GM19193 (cell line): ENCODE data around the gene ILKAP.

Experiments used
- POLR2A ChIP-seq: IDR thresholded peaks from 4 replicates; pipeline ENCODE4 v1.6.1; 2011; ENCODE audit not compliant: insufficient read depth, insufficient read length; ENCODE audit errors: extremely low read depth

Gene ILKAP

GRCh38 chr2:238125127-238125885 lies 78.2 kb downstream of the ILKAP start:
- no peak for TF ChIP-seq POLR2A

- no peak for TF ChIP-seq POLR2A
Measured at GRCh38 chr2:238124488-238125126, 78.9 kb downstream of the ILKAP start.

GRCh38 chr2:238123991-238124470 lies 79.5 kb downstream of the ILKAP start:
- no peak for TF ChIP-seq POLR2A

- TF ChIP-seq POLR2A: no peak
Measured at GRCh38 chr2:238123218-238123971, 80.1 kb downstream of the ILKAP start.

DNA sequence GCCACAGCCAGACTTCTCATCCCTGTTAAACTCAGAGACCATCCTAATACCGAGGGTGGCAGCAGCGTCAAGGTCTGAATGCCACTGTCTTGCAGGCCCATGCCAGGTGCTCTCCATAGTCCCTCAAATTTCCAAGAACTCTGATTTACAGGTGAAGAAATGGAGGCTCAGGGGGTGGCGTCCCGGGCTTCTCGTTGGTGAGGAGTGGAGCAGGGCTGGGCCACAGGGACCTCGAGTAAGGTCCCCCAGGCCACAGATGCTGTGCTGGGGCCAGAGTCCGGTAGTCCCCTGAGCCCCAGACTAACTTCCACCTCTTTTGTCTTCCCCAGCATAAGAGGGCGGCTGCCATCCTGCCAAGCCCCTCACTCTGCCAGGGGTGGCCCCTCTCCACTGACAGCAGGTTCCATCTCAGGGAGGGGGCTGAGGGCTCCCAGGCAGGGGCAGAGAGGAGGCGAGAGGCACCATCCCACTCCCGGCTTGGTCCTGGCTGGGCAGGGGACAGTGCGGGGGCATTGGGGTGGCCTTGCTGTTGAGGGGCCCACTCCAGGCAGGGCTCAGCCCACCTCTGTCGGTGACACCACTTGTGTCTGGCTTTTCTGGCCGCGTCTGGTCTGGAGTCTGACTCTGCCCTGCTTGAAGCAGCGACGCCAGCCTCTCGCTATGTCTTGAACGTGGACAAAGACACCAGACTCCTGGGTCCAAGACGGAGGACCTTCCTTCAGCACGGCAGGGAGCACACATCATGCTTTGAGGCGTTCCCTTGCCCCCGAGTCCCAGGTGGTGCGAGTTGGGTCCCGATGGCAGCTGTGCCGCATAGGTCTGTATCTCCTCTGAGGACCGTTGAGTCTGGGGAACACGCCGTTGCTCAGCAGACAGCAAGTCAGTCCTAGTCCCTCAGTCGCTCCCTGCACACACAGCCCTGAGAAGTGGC lies 80.9 kb downstream of the ILKAP start:
- no peak for TF ChIP-seq POLR2A

GRCh38 chr2:238121511-238122286 lies 81.8 kb downstream of the ILKAP start:
- TF ChIP-seq POLR2A: no peak

GRCh38 chr2:238120463-238121298 lies 82.8 kb downstream of the ILKAP start:
- TF ChIP-seq POLR2A: no peak
